Esophagus mucosa (tissue), 1 donor: Measurements from ENCODE around the gene YIF1B. TPM values are rescaled to one million over a fixed set of nuclear protein-coding genes. Genes with fewer than 3 reads are reported as not detected.
"Not testable (repeated sequence)": the region's sequence is repeated elsewhere in the genome, so short reads cannot be mapped to it uniquely, and the experiment has no call there.

Source experiments
- ATAC-seq: fragments of 200-7000 bp; cut with Tn5 transposase; one replicate; pipeline ENCODE4 v1.9.1; 2020
- total RNA-seq: library from RNA; stranded (reverse); gene quantifications from one replicate; pipeline ENCODE4 v1.2.4, GENCODE V29; 2023
- donor health status: DM: yes; HTN: yes; CAD: no.

Gene YIF1B
- 43.1 TPM for total RNA-seq

DNA sequence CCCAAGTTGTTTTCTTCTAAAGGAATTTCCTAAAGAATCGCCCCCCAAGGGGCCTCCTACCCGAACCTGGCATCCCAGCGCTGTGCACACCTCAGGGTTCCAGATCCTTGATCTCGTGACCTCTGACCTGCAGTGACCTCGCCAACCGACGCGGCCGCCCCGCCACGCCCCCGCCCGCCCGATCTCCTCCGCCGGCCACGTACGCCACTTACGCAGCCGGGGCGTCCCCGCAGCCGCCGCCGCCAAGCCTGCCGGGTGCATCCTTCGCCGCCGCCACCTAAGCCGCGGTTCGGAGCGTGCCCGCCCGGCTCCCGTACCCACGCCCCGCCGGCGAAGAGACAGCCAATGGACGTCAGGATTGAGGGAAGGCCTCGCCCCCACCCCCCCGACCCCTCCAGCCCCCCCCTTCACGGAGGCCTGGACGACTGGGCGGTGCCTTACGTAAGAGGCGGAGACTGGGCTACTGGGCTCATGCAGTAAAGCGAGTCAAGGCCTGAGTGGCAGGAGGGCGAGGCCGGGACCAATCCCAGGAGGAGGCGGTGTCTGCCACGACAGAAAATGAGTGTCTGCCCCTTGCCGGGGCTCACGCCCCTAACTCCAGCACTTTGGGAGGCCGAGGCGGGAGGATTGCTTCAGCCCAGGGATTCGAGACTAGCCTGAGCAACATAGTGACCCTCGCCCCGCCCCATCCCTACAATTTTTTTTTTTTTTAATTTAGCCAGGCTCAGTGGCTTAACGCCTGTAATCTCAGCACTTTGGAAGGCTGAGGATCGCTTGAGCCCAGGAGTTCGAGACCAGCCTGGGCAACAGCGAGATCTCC, at the start of gene YIF1B:
Gene YIF1B (minus strand): TSS at position 291 of the 820 bp plus-strand sequence. CDS start 30 bp downstream, at position 261.
- ATAC-seq = peak; percentile 89

- not testable (repeated sequence) for ATAC-seq
Observed at GRCh38 chr19:38362946-38363688, 47.4 kb upstream of the YIF1B start.

DNA sequence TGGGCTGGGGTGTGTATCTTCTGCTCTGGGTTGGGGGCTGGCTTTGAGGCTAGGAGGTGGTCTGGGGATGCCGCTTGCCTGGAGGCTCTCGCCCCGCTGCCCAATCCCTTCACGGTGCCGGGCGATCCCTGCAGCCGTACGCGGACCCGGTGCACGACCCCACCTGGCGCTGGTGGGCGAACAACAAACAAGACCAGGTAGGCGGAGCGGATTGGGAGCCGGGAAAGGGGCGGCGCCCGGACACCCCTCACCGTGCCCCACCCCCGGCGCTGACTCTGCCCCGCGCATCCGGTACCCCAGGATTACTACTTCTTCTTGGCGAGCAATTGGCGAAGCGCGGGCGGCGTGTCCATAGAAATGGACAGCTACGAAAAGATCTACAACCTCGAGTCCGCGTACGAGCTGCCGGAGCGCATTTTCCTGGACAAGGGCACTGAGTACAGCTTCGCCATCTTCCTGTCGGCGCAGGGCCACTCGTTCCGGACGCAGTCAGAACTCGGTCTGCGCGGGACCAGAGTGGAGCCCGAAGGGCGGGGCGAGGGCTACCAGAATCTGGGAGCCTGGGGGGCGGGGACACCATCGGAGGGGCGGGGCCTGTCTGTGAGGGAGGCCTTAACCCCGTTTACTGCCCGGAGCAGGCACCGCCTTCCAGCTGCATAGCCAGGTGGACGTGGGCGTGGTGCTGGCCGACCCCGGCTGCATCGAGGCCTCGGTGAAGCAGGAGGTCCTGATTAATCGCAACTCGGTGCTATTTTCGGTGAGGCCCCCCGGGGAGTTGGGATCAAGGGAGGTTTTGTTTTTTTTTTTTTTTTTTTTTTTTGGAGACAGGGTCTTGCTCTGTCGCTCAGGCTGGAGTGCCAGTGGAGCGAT, 46.6 kb upstream of the YIF1B start:
- peak; percentile 88 for ATAC-seq

GRCh38 chr19:38361633-38362075, 45.9 kb upstream of the YIF1B start:
- peak; percentile 76 for ATAC-seq

DNA sequence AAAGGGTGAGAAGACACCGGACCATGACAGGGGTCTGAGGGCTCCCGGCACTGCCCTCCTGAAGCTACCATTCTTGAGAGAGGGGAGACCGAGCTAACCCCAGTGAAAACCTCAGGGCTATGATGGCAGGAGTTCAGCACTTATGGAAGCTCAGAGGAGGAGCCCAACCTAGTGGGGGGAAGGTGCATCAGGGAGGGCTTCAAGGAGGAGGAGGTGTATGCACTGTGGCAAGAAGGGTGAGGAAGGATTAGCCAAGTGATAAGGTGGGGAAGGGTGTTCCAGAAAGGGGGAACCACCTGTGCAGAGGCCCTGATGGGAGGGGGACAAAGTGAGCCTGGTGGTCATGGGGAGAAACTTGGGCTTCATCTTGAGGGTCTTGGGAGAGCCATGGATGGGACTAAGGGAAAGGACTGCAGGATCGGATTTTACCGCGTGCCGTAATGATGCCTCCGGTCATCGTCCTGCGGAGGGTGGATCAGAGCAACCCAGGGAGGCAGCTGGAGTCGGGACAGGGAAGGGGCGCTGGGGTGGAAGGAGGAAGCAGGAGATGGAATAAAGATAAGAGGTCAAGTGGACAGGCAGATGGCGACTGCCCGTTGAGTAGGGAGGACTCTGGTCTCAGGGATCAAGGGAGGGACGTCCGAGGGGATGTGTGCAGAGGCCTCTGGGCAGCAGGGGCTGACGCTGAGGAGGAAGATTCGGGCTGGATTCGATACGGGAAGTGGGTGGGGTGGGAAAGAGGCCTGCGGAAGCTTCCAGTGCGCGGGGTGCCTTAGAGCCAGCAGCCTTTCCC, 45.3 kb upstream of the YIF1B start:
- ATAC-seq = no peak

DNA sequence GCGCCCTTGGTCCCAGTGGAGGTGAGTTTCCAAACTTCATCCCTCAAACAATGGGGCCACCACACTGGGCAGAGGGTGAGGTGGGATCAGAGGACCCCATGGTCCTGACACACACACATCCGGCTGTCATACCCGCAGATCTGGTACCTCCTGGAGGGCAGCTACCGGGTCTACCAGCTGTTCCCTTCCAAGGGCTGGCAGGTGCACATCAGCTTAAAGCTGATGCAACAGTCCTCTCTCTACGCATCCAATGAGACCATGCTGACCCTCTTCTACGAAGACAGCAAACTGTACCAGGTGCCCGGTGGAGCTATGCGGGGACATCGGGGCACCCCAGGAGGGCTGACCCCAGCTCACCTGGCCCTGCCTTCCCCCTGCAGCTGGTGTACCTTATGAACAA, 44.6 kb upstream of the YIF1B start:
- no peak for ATAC-seq

DNA sequence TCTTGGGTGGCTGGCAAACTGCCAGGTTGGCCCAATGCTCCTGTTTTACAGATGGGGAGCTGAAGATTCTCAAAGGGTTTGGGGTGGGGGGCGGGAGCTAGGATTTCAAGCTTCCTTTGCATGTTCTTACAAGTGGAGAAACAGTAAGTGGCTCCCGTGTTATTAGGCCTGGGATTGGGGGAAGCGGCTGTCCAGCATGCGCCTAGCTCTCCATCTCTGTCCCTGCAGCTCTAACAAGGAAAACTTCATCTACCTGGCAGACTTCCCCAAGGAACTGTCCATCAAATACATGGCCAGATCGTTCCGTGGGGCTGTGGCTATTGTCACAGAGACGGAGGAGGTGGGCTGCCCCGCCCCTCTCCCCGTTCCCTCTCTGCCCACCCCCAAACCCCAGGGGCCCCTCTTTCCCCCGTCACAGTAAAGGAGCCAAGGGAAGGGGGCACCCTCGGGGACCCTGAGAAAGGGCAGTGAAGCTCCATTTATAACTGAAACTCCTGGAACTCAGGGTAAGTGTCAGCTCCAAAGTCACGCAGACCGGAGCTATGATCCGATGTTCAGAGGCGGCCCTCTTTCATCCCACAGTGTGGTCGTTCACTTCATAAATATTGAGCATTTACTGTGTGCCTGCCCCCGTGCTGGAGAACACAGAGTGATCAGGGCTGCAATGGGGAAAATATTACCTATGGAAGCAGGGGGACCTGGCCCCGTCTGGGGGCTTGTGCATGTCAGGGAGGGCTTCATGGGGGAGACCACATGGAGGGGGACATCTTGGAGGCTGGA, 43.7 kb upstream of the YIF1B start:
- no peak for ATAC-seq

DNA sequence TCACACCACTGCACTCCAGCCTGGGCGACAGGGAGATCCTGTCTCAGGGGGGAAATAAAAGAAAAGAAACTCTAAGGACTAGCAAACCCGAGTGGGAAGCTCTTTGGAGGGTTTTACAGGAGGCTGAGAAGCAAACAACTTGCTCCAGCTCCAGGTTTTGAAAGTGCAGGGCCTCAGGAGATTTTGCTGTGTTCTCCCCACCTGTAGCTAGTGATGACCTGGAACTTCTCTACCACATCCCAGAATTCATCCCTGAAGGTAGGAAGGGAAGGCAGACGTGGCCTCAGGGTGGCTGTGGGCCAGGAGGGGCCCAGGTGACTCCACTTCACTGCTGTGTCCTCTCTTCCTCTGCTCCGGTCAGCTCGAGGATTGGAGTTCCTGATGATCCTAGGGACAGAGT, 42.3 kb upstream of the YIF1B start:
- ATAC-seq = no peak

DNA sequence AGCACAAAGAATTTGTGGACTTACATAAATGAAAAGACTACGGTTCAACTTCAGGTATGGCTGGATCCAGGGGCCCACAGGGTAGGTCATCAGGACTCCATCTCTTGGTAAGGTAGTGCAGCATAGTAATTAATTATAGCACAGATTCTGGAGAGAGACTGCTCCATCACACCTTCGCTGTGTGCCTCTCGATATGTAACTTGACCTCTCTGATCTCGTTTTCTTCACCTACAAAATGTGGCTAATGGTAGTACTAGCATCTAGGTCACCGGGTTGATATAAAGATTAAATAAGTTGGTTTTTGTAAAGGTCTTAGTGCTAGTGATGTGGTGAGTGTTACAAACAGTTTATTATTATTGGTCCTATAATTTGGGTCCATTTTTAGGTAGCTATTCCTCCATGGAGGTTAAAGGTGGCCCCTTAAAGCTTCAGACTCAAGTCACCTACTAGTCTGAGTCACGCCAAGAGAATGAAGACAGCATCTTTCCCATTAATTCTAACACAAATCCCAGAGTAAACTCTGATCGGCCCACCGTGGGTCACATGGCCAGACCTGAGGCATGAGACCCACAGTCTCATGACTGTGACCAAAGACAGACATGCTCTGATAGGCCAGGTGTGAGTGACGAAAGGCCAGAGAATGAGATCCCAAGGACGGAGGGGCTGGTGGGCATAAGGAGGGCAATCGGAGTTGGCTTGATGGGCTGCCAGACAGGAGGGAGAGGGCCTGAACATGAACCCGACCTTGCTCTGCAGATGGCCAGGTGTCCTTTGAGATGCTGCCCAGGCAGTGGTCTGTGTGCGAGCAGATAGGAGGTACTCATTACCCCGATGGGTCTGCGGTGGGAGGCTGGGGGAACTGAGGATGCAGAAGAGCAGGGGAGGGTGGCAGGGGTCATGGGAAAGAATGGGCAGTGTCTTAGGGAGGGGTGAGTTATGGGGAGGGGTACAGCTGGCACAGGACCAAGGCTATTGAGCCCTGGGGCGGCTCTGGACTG, 40.3 kb upstream of the YIF1B start:
- no peak for ATAC-seq

- no peak for ATAC-seq
Observed at GRCh38 chr19:38352611-38353010, 36.9 kb upstream of the YIF1B start.

DNA sequence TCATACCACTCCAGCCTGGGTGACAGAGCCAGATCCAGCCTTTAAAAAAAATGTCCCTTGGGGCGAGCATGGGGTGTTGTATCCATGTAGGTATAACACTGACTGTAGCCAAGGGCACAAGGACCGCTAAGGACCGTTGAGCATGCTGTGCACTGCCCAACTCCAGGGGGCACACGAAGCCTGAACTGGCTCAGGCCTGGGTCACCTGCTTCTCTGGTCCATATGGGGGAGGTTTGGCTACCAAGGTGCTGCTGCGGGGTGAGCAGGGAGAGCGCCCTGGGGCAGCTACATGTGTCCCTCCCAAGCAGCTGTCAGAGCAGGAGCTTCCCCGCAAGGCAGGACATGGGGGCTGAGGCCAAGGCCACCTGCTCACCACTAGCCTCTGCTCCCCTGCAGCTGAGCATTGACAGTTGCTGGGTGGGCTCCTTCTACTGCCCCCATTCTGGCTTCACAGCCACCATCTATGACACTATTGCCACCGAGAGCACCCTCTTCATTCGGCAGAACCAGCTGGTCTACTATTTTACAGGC, 36.2 kb upstream of the YIF1B start:
- peak; percentile 6 for ATAC-seq

DNA sequence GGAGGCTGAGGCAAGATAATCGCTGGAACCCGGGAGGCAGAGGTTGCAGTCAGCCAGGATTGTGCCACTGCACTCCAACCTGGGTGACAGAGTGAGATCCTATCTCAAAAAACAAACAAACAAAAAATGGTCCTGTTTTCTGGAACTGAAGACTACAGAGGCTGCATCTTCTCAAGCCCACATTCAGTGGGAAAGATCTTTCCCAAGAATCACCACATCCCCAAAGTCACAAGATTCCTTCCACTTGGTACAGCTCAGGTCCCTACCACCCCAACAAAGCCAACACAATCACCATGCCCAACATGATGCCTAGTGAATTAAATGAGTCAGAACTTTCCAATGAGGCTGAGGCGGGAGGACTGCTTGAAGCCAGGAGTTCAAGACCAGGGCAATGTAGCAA, 35.1 kb upstream of the YIF1B start:
- no peak for ATAC-seq

- ATAC-seq = no peak
Observed at GRCh38 chr19:38346837-38347236, 31.1 kb upstream of the YIF1B start.

- ATAC-seq = no peak
Observed at GRCh38 chr19:38340927-38341326, 25.2 kb upstream of the YIF1B start.

DNA sequence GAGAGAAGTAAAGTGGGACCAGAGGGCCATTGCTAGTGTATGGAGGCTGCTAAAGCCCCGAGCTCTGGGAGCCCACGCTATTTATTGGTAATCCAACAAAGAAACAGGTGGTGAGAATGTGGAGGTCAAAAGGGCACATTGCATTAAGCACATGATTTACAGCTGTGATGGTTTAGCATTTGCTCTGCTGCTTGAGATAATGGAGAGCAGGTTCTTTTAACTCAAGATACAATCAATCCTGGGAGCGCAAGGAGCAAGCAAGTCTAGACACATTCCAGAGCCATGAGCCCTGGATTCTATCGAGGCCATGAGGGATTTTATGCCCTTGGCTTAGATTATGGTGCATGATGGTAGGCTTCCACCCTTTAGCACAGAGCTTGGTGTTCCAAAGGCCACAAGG, 23.3 kb upstream of the YIF1B start:
- ATAC-seq = not testable (repeated sequence)

- no peak for ATAC-seq
Observed at GRCh38 chr19:38337360-38337653, 21.6 kb upstream of the YIF1B start.

- ATAC-seq = peak; percentile 85
Observed at GRCh38 chr19:38336638-38337359, 21.1 kb upstream of the YIF1B start.

DNA sequence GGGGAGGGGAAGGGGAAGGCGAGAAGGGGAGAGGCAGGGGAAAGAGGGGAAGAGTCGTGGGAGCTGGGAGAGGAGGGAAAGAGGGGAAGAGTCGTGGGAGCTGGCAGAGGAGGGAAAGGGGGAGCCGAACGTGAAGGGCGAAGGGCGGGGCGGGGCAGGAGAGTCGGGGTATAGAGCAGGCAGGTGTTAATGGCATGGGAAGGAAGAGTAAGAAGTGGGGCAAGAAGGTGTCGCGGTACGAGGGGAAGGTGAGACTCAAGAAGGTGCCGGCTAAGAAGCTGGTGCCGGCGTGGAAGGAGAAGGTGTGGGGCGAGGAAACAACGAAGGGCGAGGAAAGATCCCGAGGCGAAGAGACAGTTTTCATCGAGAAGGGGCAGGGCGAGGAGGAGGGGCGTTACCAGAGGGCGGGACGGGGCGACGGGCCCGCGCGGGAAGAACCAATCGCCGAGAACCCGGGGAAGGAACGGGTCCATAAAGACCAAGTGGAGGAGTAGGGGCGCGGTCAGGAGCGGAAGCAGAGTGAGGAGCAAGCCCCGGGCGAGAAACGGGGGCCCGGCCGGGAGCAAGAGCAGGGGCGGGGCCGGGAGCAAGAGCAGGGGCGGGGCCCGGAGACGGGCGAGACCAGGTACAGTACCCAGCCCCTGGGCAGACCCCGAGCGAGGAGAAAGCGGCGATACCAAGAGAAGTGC, 20.3 kb upstream of the YIF1B start:
- peak; percentile 82 for ATAC-seq
